GM18502 (cell line): Measurements from ENCODE around the gene SNAP25.

Source experiments
- ATAC-seq: cut with Tn5 transposase; IDR thresholded peaks from one replicate; pipeline ENCODE4 v1.9.1; 2021; ENCODE audit warnings: mild to moderate bottlenecking; ENCODE audit not compliant: unreplicated experiment, poor library complexity

The SNAP25 gene

GRCh38 chr20:10259166-10259565, 40.5 kb downstream of the SNAP25 start:
- ATAC-seq = no peak

GRCh38 chr20:10260316-10260715, 41.7 kb downstream of the SNAP25 start:
- no peak for ATAC-seq

- no peak for ATAC-seq
Observed at GRCh38 chr20:10261702-10262101, 43.1 kb downstream of the SNAP25 start.

- no peak for ATAC-seq
Observed at GRCh38 chr20:10263385-10264165, 44.9 kb downstream of the SNAP25 start.

GRCh38 chr20:10264166-10264558, 45.5 kb downstream of the SNAP25 start:
- no peak for ATAC-seq

- no peak for ATAC-seq
Observed at GRCh38 chr20:10268636-10269035, 50.0 kb downstream of the SNAP25 start.

GRCh38 chr20:10270630-10271029, 52.0 kb downstream of the SNAP25 start:
- ATAC-seq = no peak

GRCh38 chr20:10271494-10272219, 53.0 kb downstream of the SNAP25 start:
- ATAC-seq = no peak

GRCh38 chr20:10276878-10277580, 58.4 kb downstream of the SNAP25 start:
- no peak for ATAC-seq

GRCh38 chr20:10277616-10278015, 59.0 kb downstream of the SNAP25 start:
- no peak for ATAC-seq

GRCh38 chr20:10278412-10278811, 59.8 kb downstream of the SNAP25 start:
- no peak for ATAC-seq

- ATAC-seq = no peak
Observed at GRCh38 chr20:10280018-10280908, 61.6 kb downstream of the SNAP25 start.

GRCh38 chr20:10281911-10282310, 63.3 kb downstream of the SNAP25 start:
- ATAC-seq = no peak

GRCh38 chr20:10282979-10283456, 64.4 kb downstream of the SNAP25 start:
- ATAC-seq = no peak

GRCh38 chr20:10286356-10286755, 67.7 kb downstream of the SNAP25 start:
- ATAC-seq = no peak

- ATAC-seq = no peak
Observed at GRCh38 chr20:10288421-10288820, 69.8 kb downstream of the SNAP25 start.

GRCh38 chr20:10288954-10289646, 70.5 kb downstream of the SNAP25 start:
- no peak for ATAC-seq

GRCh38 chr20:10291568-10292248, 73.1 kb downstream of the SNAP25 start:
- no peak for ATAC-seq

GRCh38 chr20:10297223-10297622, 78.6 kb downstream of the SNAP25 start:
- ATAC-seq = no peak
